ENCODE data around the gene KRT38.

KRT38 gene
- long read RNA-seq, donor 1 = 0 reads
- long read RNA-seq, donor 2 = 0 reads
- long read RNA-seq, donor 3 = 0 reads
- long read RNA-seq, donor 4 = 0 reads
- long read RNA-seq, donor 5 = 0 reads
- long read RNA-seq, donor 6 = 0 reads
- long read RNA-seq, donor 7 = 0 reads
- long read RNA-seq, donor 8 = 0 reads

DNA sequence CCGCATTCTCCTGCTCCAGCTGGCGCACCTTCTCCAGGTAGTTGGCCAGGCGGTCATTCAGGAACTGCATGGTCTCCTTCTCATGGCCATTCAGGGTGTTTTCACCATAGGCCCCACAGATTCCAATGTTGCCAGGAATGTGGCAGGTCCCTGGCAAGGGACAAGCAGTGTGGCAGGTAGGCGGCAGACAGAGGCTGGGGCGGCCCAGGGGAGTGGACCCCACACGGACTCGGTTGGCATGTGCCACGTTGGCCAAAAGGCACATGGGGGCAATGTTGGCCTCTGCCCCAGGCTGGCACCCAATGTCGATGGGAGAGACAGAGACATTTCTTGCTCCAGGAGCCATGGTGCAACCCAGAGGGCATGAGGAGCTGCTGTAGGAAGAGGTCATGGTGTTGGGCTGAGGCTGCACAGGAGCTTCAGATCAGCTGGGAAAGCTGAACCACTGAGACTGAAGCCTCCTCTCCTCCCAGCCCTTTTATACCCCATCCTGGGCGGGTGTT lies at the start of gene KRT38:
TSS of gene KRT38 (minus strand) at position 453 of the 503 bp plus-strand sequence. CDS start at position 391, 62 bp downstream.
- no peak for DNase-seq

- DNase-seq = no peak
These were observed 48.7 kb upstream of the KRT38 start, which contains the start of gene KRT36 for GRCh38 chr17:41489531-41489930. TSS of gene KRT36 (minus strand) at chr17:41489910. CDS start at chr17:41489864, 46 bp downstream.

DNA sequence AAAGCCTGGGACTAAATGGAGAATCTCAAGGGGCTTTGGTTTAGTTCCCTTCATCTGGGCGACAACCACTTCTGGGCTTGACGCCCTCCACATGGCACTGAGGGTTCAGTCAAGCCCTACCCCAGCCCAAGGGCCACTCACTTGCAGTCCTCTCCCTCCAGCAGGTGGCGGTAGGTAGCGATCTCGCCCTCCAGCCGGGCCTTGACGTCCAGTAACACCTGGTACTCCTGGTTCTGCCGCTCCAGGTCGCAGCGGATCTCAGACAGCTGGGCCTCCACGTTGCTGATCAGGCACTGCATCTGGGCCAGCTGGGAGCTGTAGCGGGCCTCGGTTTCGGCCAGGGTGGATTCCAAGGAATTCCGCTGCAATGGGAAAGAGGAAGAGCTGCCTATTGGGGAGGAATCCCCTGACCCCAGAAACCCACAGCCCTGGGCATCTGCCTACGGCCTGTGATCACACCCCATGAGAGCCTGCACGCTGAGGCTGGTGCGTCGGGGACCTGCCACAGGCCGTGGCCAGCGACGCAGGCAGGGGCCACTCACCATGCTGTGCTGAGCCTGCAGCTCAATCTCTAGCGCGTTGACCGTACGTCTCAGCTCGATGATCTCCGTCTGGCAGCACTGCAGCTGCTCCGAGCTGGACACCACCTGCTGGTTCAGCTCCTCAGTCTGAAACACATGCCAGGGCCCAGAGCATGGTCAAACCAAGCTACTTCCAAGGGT lies 46.2 kb upstream of the KRT38 start:
- DNase-seq = no peak

GRCh38 chr17:41486316-41486715 lies 45.5 kb upstream of the KRT38 start:
- no peak for DNase-seq

- no peak for DNase-seq
These were observed 44.4 kb upstream of the KRT38 start for GRCh38 chr17:41484920-41485904.

DNA sequence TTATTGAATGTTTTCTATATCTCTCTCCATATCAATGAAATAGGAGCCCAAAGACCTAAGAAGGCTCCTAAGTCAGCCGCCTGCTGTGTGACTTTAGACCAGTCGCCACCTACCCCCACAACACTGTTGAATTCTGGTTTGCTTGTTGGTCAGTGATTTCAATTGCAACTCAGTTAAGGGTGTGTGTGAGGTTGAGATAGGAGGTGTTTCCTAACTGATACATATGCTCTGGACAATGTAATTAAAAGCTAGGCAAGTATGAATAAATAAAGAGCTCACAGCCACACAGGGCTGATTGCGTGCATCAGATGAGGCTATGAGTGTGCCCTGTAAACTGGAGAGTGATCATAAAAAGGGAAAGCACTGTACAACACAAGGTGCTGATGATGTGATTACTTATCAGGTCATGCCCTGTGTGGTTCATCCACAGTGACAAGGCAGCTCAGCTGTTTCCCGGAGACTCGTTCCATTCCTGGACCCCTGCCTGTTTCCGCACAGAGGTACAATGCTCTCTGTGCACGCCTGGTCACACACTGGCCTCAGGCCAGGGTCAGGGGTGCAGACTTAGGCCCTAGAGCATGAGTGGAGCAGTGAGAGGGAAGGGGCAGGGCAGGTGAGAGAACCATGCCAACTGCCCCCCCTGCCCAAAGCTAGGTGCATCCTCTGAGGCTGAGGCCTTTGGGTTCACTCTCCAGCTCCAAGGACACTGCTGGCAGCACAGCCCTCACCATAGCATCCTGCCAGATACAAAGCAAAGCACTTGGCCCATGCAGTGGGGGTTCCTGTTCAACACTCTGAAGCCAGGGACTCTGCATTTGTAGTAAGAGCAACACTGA lies 43.4 kb upstream of the KRT38 start:
- no peak for DNase-seq

DNA sequence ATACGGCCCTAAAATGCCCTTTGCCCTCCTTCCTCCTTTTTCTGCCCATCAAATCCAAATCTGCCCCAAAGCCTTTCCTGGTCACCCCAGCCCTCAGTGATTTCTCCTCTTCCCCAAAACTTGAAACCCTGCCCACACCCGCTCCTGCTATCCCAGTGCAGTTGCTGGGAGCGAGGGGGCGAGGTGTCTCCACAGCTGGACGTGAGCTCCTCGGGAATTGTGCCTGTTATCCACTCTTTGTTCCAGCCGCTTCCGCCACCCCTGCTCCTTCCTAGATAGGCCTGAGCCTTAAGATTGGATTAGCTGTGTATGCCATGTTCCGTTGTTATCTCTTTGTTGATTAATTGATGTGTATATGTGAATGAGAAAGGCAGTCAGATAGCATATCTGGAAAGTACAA lies 42.7 kb upstream of the KRT38 start:
- no peak for DNase-seq

GRCh38 chr17:41481036-41481435 lies 40.3 kb upstream of the KRT38 start, which contains the start of gene KRT35:
TSS of gene KRT35 (minus strand) at chr17:41481151. CDS start at chr17:41481097, 54 bp downstream.
- DNase-seq = no peak

GRCh38 chr17:41480581-41480980 lies 39.8 kb upstream of the KRT38 start:
- DNase-seq = no peak

GRCh38 chr17:41480136-41480535 lies 39.4 kb upstream of the KRT38 start:
- DNase-seq = no peak

GRCh38 chr17:41478237-41478636 lies 37.5 kb upstream of the KRT38 start:
- no peak for DNase-seq

DNA sequence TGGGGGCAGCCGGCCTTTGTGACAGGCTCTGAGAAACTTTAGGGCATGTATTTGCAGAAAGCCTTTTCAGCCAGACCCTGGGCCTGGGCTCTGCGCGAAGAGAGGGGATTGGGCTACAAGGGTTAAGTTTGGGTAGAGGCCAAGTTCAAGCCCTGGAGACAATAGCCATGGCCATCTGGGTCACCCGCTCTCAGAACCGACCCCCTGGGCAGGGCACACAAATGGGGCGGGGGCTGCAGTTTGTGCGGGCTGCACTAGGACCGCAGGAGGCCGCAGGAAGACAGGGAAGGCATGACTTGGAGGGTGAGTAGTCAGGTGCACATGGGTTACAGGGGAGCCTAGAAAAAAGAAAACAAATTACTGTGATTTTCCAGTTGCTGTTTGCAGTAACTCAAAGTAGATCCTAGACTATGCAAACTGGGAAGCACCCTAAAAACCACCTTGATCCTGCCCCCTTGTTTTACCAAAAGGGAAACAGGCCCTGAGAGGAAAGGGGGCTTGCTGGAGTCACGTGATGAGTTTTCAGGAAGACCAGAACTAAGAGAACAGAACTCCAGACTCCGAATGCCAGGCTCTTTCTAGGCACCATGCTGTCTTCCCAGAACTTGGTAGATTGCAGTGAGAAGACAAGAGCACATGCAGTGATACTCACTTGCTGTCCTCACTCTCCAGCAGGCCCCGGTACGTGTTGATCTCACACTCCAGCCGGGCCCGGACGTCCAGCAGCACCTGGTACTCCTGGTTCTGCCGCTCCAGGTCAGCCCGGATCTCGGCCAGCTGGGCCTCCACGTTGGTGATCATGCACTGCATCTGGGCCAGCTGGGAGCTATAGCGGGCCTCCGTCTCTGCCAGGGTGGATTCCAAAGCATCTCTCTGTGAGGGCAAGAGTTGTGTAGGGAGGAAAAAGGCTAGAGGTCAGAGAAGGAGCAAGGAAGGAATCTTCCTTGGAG lies 36.4 kb upstream of the KRT38 start:
- no peak for DNase-seq

- no peak for DNase-seq
These were observed 34.6 kb upstream of the KRT38 start for GRCh38 chr17:41475421-41475820.

GRCh38 chr17:41474863-41475262 lies 34.1 kb upstream of the KRT38 start:
- no peak for DNase-seq

DNA sequence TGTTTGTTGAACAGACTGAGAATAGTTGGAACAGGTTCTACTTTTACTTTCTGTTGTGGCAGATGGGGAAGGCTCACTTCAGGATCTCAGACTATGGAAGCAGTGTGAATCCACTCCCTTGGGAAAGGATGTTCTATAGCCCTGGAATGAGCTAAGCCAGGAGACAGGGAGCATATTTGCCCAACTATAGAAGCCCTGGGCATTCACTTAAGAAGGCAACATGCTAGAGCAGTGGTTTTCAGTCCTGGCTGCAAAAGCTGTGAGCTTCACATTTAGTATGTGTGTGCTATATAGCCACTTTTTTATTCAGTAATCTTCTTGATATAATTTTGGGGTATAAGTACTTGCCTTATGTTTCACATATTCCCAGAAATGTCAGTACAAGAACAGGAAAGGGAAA lies 27.6 kb upstream of the KRT38 start:
- no peak for DNase-seq

DNA sequence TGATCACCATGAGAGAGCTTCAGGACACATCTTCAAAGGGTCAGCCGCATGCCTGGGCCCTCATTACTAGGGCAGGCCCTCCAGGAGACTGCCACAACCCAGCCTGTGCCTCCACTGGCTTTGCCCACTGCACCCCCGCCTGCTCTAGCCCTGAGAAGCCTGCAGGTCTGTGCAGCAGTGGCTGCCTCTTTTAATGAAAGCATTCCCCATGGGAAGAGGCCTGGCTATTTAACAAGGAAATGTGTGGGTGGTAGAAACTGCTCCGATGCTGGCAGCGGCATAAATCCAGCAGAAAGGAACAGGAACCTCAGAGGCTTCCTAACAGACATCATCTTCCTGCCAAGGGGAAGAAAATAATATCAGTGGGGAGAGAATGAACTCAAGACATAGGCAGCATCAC lies 26.8 kb upstream of the KRT38 start:
- DNase-seq = no peak

DNA sequence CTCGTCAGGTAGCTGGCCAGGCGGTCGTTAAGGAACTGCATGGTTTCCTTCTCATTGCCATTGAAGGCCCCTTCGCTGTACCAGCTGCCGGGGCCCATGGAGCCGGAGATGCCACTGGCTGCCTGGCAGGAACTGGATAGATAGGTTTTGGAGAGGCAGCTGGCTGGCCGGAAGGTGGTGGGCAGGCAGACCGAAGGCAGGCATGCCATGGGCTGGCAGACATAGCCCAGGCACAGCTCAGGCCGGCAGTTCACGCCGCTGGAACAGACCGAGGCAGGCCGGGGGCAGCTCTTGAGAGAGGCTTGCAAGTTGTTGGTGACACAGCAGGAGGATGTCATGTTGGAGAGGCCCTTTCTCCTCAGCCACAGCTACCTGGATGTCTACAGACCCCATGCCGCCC lies 26.2 kb upstream of the KRT38 start, which contains the start of gene KRT32:
TSS of gene KRT32 (minus strand) at position 399 of the 400 bp plus-strand sequence. CDS start at position 338, 61 bp downstream.
- no peak for DNase-seq

DNA sequence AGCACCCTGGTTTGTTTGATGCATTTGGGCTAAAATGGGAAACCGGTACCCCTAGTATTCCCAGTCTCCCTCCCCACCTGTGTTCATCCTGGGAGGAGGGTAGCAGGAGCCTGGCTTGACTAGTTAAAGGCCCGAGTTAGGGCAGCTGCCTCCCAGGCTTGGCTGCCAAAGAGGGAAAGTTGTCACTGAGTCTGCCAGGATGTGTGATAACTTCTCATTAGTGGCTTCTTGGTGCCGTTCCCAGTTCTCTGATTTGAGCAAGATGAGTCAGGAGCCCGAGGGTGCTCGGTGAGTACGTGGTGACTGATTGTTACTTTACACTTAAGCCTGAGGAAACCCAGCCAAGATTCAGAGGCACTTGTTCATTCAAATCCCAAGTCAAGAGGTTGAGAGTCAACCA lies 23.9 kb upstream of the KRT38 start:
- DNase-seq = no peak

GRCh38 chr17:41464173-41464572 lies 23.4 kb upstream of the KRT38 start:
- no peak for DNase-seq

DNA sequence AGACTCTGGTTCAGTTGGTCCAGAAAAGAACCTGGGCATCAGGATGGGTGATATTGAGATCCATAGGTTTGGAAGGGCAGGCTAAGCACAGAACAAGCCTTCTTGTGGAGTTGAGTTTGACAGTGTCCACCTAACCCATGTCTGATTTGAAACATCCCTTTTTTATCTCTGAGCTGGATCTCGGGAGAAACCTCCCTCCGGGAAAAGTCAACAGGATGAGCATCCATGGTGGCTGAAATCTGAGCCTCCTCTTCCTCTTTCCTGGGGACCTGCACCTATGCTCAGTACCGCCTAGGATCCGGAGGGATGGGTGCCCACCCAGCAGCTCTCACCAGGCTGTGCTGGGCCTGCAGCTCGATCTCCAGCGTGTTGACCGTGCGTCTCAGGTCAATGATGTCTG lies 23.0 kb upstream of the KRT38 start:
- DNase-seq = no peak
